GM06990 (cell line): ENCODE measurements around the gene ORM2.

Source experiments
- DNase-seq: peaks from one replicate; pipeline ENCODE4 v3.0.0-alpha.2; 2011; ENCODE audit not compliant: insufficient read length; ENCODE audit errors: extremely low read depth
- H3K27me3 ChIP-seq: replicated peaks from 2 replicates; pipeline ENCODE4 v1.6.0; 2011; ENCODE audit warnings: low read length; ENCODE audit not compliant: control insufficient read depth, insufficient read depth
- H3K36me3 ChIP-seq: 2 replicates; pipeline ENCODE4 v1.5.1; 2011; ENCODE audit warnings: low read length; ENCODE audit not compliant: control insufficient read depth, insufficient read depth
- H3K4me3 ChIP-seq: replicated peaks from 2 replicates; pipeline ENCODE4 v1.5.1; 2011; ENCODE audit warnings: low read depth, mild to moderate bottlenecking, control low read depth, low read length
- TF ChIP-seq, protein P1 (sequence below): IDR thresholded peaks from 2 replicates; pipeline ENCODE4 v1.5.1; 2011; ENCODE audit warnings: low read length, control low read depth, mild to moderate bottlenecking, inconsistent platforms; ENCODE audit not compliant: insufficient read depth, poor library complexity, severe bottlenecking

The ORM2 gene

GRCh38 chr9:114300153-114300845 lies 29.4 kb upstream of the ORM2 start:
- Histone ChIP-seq H3K27me3 (no peaks in the 10 kb centered on the region; the same call in none of the 2 replicates), H3K4me3 (no peak overlapping the region), H3K36me3 (no peaks in the 10 kb centered on the region)
- no peak for DNase-seq
- TF ChIP-seq, protein P1, sequence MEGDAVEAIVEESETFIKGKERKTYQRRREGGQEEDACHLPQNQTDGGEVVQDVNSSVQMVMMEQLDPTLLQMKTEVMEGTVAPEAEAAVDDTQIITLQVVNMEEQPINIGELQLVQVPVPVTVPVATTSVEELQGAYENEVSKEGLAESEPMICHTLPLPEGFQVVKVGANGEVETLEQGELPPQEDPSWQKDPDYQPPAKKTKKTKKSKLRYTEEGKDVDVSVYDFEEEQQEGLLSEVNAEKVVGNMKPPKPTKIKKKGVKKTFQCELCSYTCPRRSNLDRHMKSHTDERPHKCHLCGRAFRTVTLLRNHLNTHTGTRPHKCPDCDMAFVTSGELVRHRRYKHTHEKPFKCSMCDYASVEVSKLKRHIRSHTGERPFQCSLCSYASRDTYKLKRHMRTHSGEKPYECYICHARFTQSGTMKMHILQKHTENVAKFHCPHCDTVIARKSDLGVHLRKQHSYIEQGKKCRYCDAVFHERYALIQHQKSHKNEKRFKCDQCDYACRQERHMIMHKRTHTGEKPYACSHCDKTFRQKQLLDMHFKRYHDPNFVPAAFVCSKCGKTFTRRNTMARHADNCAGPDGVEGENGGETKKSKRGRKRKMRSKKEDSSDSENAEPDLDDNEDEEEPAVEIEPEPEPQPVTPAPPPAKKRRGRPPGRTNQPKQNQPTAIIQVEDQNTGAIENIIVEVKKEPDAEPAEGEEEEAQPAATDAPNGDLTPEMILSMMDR: no peak

DNA sequence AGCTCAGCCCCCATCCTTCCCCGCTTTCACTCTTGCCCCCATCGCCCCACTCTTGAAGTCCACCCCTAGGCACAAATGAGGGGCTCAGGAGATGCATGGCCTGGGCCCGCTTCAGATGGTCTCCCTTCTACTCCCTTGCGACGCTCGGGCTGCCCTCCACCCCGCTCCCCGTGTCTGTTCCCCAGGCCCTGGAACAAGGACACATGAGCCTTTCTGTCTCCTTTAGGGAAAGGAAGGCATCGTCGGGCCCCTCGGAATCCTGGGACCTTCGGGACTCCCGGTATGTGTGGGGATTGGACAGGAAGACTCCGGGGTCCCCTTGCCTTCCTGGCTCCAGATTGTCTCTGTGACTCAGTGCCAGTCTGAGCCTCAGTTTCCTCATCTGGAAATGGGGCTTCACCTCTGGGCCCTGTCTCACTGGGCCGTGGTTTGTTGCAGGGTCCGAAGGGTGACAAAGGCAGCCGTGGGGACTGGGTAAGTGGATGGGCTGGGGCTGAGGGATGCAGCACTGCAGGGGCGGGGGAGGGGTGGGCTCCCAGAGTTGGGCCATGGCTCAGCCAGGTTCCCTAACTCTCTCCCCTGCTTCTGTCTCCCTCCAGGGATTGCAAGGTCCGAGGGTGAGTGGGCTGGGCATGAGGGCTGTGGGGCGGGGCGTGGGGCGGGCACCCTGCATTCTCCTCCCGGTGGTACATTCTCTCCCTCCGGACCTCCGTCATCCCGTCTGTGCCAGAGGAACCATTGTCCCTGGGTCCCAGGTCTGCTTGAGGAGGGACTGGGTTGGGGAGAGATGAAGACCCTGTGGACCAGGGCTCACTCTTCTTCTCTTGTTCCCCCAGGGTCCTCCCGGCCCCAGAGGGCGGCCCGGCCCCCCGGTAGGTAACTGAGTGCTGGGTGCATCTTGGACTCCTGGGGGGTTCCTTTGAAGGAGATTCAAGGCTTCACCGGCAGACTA lies 28.5 kb upstream of the ORM2 start:
- Histone ChIP-seq H3K36me3 (no peaks in the 10 kb centered on the region), H3K27me3 (no peaks in the 10 kb centered on the region; the same call in none of the 2 replicates), H3K4me3 (no peak overlapping the region)
- no peak for DNase-seq
- TF ChIP-seq, protein P1: no peak

- Histone ChIP-seq H3K27me3 (no peaks in the 10 kb centered on the region; the same call in none of the 2 replicates), H3K4me3 (no peak overlapping the region), H3K36me3 (no peaks in the 10 kb centered on the region)
- DNase-seq: no peak
- TF ChIP-seq, protein P1: no peak
Observed at GRCh38 chr9:114301798-114302565, 27.7 kb upstream of the ORM2 start.

- H3K36me3 ChIP-seq: no peaks in the 10 kb centered on the region
- TF ChIP-seq, protein P1: no peak
- DNase-seq: no peak
- no peaks in the 10 kb centered on the region; the same call in none of the 2 replicates for H3K27me3 ChIP-seq
- no peak overlapping the region for H3K4me3 ChIP-seq
Observed at GRCh38 chr9:114302727-114303126, 26.9 kb upstream of the ORM2 start.

DNA sequence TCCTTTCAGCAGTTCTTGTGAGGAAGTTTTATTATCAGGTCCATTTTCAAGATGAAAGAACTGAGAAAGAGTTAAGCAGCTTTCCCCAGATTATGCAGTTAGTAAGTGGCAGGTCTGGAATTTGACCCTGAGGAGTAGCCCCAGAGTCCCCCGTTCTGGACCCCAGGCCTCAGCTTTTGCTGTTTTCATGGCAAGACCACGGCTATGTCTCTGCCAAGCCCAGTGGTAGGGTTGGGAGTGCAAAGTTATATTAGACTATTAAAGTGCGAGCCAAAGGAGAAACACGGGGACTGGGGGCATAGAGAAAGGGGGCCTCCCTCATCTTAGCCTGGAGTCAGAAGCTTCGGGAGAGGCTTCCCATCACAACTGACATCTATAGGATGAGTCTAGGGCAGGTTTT lies 26.1 kb upstream of the ORM2 start:
- Histone ChIP-seq H3K4me3 (no peak overlapping the region), H3K36me3 (no peaks in the 10 kb centered on the region), H3K27me3 (no peaks in the 10 kb centered on the region; the same call in none of the 2 replicates)
- TF ChIP-seq, protein P1: no peak
- no peak for DNase-seq
